GM18499 (cell line): Measurements from ENCODE around the gene TAGLN.

Experiments used
- ATAC-seq: cut with Tn5 transposase; IDR thresholded peaks from one replicate; pipeline ENCODE4 v1.9.1; 2021; ENCODE audit warnings: moderate number of reproducible peaks; ENCODE audit not compliant: insufficient read depth, unreplicated experiment

The TAGLN gene

GRCh38 chr11:117199053-117199915 is at the start of gene TAGLN:
Gene TAGLN (plus strand): TSS chr11:117199370. CDS start chr11:117203014, 3,644 bp downstream.
- ATAC-seq: no peak

GRCh38 chr11:117152066-117152465 is 47.1 kb upstream of the TAGLN start:
- ATAC-seq: no peak

DNA sequence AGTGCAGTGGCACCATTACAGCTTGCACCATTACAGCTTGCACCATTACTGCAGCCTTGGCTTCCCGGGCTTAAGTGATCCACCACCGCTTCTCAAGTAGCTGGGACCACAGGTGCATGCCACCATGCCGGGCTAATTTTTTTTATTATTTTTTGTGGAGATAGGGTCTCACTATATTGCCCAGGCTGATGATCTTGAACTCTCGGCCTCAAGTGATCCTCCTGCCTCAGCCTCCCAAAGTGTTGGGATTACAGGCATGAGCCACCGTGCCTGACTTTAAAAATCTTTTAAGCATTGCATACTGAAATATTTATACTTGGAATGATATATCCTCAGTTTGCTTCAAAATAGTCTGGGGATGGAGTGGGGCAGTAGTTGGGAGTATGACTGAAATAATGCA is 44.7 kb upstream of the TAGLN start:
- no peak for ATAC-seq

DNA sequence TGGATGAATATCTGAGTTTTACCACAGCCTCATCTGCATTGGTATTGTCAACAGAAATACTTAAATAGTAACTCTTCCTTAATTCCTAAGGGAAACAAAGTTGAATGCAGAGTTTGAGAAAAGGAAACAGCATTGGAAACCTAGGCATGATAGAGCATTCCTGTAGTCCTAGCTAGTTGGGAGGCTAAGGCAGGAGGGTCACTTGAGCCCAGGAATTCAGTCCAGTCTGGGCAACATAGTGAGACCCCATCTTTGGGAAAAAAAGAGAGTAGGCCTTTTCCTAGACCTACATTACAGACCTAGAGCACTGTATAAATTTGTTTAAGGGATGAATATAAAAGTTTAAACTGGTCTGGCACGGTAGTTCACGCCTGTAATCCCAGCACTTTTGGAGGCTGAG is 41.7 kb upstream of the TAGLN start:
- no peak for ATAC-seq

DNA sequence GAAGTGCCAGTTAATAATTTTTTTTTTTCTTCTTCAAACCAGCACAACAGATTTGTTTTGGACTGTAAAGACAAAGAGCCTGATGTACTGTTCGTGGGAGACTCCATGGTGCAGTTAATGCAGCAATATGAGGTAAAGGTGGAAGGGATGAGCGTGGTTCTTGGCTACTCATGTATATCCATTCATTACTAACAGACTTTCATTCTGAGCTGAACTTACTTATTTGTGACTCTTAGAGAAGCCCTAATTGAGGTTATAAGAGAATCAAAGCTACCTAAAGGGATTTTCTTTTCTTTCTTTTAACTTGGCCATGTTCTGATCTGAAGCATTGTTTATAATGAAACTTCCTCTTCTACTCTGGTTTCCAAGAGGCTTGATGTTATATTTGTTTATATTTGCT is 39.3 kb upstream of the TAGLN start:
- no peak for ATAC-seq

GRCh38 chr11:117160826-117161225 is 38.3 kb upstream of the TAGLN start:
- no peak for ATAC-seq

- no peak for ATAC-seq
Observed at GRCh38 chr11:117166491-117166890, 32.7 kb upstream of the TAGLN start.

DNA sequence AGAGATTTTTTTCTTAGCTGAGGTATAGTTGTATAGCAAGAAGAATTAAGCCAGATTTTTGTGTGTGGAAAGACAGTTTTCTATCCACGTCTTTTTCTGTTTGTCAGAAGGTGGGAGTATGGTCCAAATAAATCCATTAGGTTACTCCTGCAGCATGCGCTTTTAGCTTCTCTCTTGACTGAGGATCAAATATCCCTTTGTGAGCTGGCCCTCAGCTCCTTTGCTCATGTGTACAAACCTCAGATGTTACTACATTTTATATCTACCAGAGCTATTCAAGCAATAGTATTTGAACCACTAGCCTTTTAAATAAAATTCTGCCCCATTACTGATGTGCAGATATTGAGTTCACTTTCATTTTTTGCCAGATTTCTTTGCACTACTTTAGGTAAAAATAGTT is 29.4 kb upstream of the TAGLN start:
- no peak for ATAC-seq

GRCh38 chr11:117170210-117170609 is 29.0 kb upstream of the TAGLN start:
- ATAC-seq: no peak

- no peak for ATAC-seq
Observed at GRCh38 chr11:117171007-117171403, 28.2 kb upstream of the TAGLN start.

DNA sequence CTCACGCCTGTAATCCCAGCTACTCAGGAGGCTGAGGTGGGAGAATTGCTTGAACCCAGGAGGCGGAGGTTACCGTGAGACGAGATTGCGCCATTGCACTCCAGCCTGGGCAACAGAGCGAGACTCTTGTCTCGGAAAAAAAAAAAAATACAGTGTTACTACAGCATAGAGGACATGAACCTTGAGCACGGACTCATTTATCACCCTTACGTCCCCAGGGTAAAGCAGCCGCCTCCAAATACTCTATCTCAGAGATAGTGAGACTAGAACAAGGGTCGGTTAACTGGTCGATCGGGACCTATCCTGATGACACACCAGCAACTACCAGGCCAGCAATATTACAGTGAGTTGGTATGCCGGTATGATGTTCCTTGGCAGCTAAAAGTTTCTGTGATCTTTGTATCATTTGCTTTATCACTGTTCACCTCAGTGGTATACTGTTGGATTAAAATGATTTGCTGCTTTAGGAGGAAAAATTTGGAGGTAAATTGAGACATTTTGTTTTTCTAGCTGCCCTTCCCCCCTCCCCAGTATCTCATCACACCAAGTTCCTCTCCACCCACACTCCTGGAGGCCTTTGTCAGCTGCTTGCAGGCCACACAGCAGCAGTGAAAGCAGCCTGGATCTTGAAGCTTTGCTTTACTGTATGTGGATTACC is 27.6 kb upstream of the TAGLN start:
- no peak for ATAC-seq

DNA sequence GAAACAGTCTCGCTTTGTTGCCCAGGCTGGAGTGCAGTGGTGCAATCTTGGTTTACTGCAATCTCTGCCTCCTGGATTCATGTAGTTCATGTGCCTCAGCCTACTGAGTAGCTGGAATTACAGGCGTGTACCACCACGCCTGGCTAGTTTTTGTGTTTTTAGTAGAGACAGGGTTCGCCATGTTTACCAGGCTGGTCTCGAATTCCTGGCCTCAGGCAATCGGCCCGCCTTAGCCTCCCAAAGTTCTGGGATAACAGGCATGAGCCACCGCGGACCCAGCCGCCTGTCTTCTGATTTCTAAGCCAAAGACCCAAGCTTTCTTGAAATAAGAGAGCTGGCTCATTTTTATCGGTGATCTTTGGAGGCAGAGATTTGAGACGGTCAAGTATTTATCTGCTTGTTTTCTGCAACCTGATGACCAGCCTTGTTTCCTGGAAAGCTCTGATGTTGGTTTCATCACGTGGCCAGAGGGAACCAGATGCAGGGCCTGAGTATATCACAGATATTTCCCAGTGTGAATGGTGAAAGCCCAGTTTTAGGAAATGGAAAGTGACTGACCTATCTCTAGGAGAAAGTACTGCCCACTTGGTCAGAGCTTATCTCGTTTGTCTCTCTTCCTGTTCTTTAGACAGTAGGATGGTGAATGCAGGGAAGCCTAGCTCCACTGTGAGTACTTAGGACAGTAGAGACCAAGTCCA is 26.3 kb upstream of the TAGLN start:
- ATAC-seq: no peak

- ATAC-seq: no peak
Observed at GRCh38 chr11:117175104-117175503, 24.1 kb upstream of the TAGLN start.

DNA sequence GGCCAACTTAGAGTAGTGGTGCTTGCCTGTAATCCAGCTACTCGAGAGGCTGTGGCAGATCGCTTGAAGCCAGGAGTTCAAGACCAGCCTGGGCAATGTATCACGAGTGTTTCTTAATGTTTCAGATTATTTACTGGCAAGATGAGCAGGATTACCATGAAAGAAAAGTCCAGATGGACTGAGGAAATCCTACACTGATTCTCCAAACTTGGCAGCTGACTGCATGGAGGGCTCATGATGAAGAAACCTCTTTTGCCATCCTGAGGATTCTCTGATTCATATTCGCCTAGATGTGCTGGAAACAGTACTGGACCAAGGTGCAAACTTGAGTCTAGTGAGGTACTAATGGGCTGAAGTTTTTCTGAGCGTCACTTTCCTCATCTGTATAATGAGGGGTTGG is 23.4 kb upstream of the TAGLN start:
- ATAC-seq: no peak

DNA sequence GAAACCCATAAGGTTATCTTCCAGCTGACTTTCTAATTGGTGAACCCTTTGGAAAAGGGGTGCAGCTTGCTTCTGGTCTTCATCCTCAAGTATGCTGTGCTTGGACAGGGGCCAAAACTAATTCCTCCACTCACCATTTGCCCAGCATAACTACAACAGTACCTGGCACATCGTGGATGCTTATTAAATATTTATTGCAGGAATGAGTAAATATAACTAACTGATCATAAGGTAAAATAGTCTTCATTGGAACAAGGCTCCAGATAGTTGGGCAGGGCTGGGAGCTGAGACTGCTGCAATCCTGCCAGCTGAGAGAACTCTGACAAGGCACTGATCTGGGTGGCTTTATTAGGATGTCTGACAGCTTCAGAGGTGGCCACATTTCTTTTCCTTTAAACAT is 23.0 kb upstream of the TAGLN start:
- no peak for ATAC-seq

DNA sequence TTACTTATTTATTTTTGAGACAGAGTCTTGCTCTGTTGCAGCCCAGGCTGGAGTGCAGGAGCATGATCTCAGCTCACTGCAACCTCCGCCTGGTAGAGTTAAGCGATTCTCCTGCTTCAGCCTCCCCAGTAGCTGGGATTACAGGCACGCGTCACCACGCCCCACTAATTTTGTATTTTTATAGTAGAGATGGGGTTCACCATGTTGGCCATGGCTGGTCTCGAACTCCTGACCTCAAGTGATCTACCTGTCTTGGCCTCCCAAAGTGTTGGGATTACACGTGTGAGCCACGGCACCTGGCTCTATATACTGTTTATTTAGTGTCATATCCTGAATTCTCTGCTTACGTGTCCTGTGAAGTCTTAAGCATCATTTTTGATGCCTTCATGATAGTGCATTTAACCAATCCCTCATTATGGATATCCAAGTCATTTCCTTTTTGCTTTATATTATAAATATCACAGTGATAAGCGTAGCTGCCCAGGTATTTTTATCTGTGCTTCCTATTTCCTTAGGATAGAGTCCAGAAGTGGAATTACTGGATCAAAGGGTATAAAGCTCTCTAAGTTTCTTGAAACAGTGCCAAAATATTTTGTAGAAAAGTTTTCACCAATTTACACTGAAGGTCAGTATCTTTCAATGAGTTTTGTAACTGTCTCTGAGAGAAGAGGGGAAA is 21.5 kb upstream of the TAGLN start:
- ATAC-seq: no peak

- peak; percentile 81 for ATAC-seq
Observed at GRCh38 chr11:117178210-117179034, 20.7 kb upstream of the TAGLN start, which contains the start of gene SIDT2. Gene SIDT2 (plus strand): TSS chr11:117178743. CDS start chr11:117179264, 521 bp downstream.

GRCh38 chr11:117179048-117179999 is 19.8 kb upstream of the TAGLN start:
- ATAC-seq: no peak

DNA sequence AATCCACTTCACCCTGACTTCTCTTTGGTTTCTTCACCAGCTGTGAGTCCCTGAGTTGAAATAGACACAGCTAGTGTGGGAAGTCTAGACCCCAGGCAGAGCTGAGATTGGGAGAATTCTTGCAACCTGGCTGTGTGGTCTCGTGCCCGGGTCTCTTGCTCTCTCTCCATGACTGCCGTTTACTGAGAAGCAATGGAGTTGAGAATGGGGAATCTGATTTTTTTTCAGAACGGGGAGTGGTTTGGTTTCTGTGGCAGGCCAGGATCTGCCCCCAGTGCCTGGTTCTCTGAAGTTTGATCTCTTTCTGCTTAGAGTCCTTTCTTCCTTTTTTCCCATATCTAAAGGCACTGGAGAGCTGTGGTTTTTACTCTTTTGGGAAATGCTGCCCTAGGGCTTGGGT is 19.1 kb upstream of the TAGLN start:
- ATAC-seq: no peak
